Bronchial epithelial cell (primary cell): ENCODE results near the gene ZNF827. TPM values are rescaled to one million over a fixed set of nuclear protein-coding genes. Genes with fewer than 3 reads are reported as not detected.

Experiments
- DNase-seq: peaks from one replicate; pipeline ENCODE4 v3.0.0-alpha.2; 2010; ENCODE audit warnings: low read depth
- FAIRE-seq: peaks from 2 replicates; lab custom pipeline; 2011; peaks lifted over from hg19 to GRCh38; lab: Jason Lieb, UNC
- H3K27me3 ChIP-seq: 2 replicates; pipeline ENCODE4 v1.5.1; 2011; ENCODE audit warnings: low read length; ENCODE audit not compliant: control insufficient read depth, insufficient read depth
- H3K36me3 ChIP-seq: 2 replicates; pipeline ENCODE4 v1.5.1; 2011; ENCODE audit warnings: low read length; ENCODE audit not compliant: control insufficient read depth, insufficient read depth
- H3K4me3 ChIP-seq: 2 replicates; pipeline ENCODE4 v1.5.1; 2011; ENCODE audit warnings: mild to moderate bottlenecking, low read depth, low read length, control low read depth
- CTCF ChIP-seq: IDR thresholded peaks from 2 replicates; pipeline ENCODE4 v1.5.1; 2011; ENCODE audit warnings: mild to moderate bottlenecking, moderate library complexity, low read length, control low read depth, inconsistent platforms; ENCODE audit not compliant: insufficient read depth, severe bottlenecking
- total RNA-seq: library from RNA; depleted of rRNA; stranded (reverse); fragments of >200 nt; gene quantifications from 2 replicates; pipeline ENCODE4 v1.2.1, GENCODE V29; 2014

The ZNF827 gene
- total RNA-seq, 1 donor from 2014 or later, result 2.1 TPM

GRCh38 chr4:145739845-145740244, 198.8 kb downstream of the ZNF827 start:
- Histone ChIP-seq H3K4me3 (no peak overlapping the region), H3K27me3 (no peaks in the 10 kb centered on the region), H3K36me3 (no peaks in the 10 kb centered on the region)
- TF ChIP-seq CTCF, result no peak
- FAIRE-seq (no peak), DNase-seq (no peak)

DNA sequence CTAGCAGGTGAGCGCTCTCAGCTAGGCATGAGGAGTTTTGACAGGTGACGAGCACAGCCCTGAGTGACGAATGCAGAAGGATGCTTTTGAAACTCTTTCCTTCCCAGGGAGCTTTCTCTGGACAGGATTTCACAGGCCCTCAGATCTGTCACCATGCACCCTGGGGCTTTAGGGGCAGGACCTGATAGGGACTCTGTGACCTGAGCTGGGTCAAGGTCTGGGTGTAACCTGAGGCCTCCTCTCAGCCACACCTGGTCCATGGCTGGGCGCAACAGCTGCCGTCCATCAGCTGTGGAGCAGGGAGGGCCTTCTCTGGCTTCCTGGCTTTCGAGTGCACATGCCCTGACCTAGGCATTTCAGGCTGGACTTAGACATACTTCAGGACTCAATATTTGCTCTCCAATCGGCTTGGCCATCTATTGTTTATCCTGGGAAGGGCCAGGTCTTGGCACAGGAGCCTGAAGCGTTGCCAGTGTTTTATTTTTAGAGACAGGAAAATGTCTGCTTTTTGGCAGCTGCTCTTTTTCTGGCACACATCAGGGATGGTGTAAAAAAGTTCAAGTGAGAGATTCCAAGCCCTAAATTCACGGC, 202.3 kb downstream of the ZNF827 start:
- Histone ChIP-seq H3K36me3 (no peaks in the 10 kb centered on the region), H3K27me3 (no peaks in the 10 kb centered on the region), H3K4me3 (no peak overlapping the region)
- DNase-seq (no peak), FAIRE-seq (no peak)
- no peak for TF ChIP-seq CTCF

DNA sequence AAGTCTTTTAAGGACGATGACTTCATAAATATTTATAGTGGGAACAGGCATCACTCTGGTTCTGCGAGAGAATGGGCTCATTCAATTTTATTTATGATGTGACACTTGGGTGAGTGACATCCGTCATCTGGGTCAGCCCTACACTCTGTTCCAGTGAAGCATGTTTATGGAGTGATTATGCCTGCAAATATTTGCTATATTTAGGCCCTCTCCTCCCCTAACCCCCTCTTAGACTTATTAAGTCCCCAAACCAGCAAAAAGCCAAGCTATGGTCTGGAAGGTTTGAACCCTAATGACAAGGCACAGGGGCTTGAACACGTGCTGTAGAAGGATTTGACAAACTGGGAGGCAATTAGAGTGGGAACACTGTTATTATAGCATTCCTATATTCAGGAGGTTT, 202.8 kb downstream of the ZNF827 start:
- FAIRE-seq, result no peak
- H3K4me3 ChIP-seq, result no peak overlapping the region
- no peak for TF ChIP-seq CTCF
- DNase-seq, result no peak
- no peaks in the 10 kb centered on the region for H3K36me3 ChIP-seq
- no peaks in the 10 kb centered on the region for H3K27me3 ChIP-seq

- TF ChIP-seq CTCF, result no peak
- no peaks in the 10 kb centered on the region for H3K36me3 ChIP-seq
- no peak overlapping the region for H3K4me3 ChIP-seq
- FAIRE-seq (peak; percentile 50), DNase-seq (peak; percentile 97)
- no peaks in the 10 kb centered on the region for H3K27me3 ChIP-seq
These were observed 203.3 kb downstream of the ZNF827 start for GRCh38 chr4:145735347-145735675.

- no peaks in the 10 kb centered on the region for H3K27me3 ChIP-seq
- DNase-seq, result peak; percentile 99
- H3K36me3 ChIP-seq, result no peaks in the 10 kb centered on the region
- FAIRE-seq, result peak; percentile 89
- no peak for TF ChIP-seq CTCF
- H3K4me3 ChIP-seq, result peak overlapping the region; percentile 22
These were observed 203.9 kb downstream of the ZNF827 start for GRCh38 chr4:145734576-145735346.
